ENCODE data around the gene COL25A1. TPM values are rescaled to one million over a fixed set of nuclear protein-coding genes. Genes with fewer than 3 reads are reported as not detected.

Gene COL25A1
- total RNA-seq, 1 experiment from 2014 or later, result not detected

GRCh38 chr4:108821351-108821930, 481.0 kb downstream of the COL25A1 start:
- H3K27me3 ChIP-seq (ENCODE audit: insufficient read depth, low read length), result peaks cover 42% of the 10 kb centered on the region
- H3K9ac ChIP-seq (ENCODE audit: low read length), result no peak overlapping the region
- H3K4me1 ChIP-seq (ENCODE audit: control insufficient read depth in 1 of 2, insufficient read depth in 2 of 2, low read length in 2 of 2), result no peaks in the 10 kb centered on the region
- H3K9me3 ChIP-seq (ENCODE audit: control insufficient read depth in 1 of 2, insufficient read depth in 1 of 2, low read depth in 1 of 2, low read length in 2 of 2), result no peaks in the 10 kb centered on the region
- no peak overlapping the region for H3K4me3 ChIP-seq (replicated peaks in 1 of 2; ENCODE audit: low read depth in 1 of 2, low read length in 2 of 2)
- DNase-seq (ENCODE audit: low read depth, low spot score) (no peak), ATAC-seq (no peak)
- no TSS peak for BruUV-seq (replicated peaks)
- TF ChIP-seq ZFX (IDR thresholded peaks at IDR 0.05) (no peak), YY1 (IDR thresholded peaks at IDR 0.05; ENCODE audit: extremely low read depth, insufficient replicate concordance, low read depth, low read length) (no peak), RAD21 (IDR thresholded peaks at IDR 0.05; ENCODE audit: low read depth) (no peak), FOSL1 (IDR thresholded peaks at IDR 0.05; ENCODE audit: low read depth) (no peak)
- TF ChIP-seq, protein P1, sequence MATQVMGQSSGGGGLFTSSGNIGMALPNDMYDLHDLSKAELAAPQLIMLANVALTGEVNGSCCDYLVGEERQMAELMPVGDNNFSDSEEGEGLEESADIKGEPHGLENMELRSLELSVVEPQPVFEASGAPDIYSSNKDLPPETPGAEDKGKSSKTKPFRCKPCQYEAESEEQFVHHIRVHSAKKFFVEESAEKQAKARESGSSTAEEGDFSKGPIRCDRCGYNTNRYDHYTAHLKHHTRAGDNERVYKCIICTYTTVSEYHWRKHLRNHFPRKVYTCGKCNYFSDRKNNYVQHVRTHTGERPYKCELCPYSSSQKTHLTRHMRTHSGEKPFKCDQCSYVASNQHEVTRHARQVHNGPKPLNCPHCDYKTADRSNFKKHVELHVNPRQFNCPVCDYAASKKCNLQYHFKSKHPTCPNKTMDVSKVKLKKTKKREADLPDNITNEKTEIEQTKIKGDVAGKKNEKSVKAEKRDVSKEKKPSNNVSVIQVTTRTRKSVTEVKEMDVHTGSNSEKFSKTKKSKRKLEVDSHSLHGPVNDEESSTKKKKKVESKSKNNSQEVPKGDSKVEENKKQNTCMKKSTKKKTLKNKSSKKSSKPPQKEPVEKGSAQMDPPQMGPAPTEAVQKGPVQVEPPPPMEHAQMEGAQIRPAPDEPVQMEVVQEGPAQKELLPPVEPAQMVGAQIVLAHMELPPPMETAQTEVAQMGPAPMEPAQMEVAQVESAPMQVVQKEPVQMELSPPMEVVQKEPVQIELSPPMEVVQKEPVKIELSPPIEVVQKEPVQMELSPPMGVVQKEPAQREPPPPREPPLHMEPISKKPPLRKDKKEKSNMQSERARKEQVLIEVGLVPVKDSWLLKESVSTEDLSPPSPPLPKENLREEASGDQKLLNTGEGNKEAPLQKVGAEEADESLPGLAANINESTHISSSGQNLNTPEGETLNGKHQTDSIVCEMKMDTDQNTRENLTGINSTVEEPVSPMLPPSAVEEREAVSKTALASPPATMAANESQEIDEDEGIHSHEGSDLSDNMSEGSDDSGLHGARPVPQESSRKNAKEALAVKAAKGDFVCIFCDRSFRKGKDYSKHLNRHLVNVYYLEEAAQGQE (IDR thresholded peaks at IDR 0.05; ENCODE audit: low read depth), result no peak
- H3K9me2 ChIP-seq (ENCODE audit: insufficient read depth), result no peaks in the 10 kb centered on the region
- CTCF ChIA-PET, result no interaction called here
- H3K79me2 ChIP-seq (ENCODE audit: insufficient read depth, low read length), result no peaks in the 10 kb centered on the region
- RAD21 ChIA-PET (ENCODE audit: low non-redundant PET in 1 of 2, low total read pairs in 2 of 2, uncharacterized antibody in 2 of 2, unreplicated experiment in 2 of 2), result no interaction called here
- intact Hi-C loops (cut with micrococcal nuclease), result no loop called here
- no peak overlapping the region for H3K27ac ChIP-seq (ENCODE audit: low read depth, low read length)
- no peaks in the 10 kb centered on the region for H4K20me1 ChIP-seq (ENCODE audit: insufficient read depth)
- H3K4me2 ChIP-seq (ENCODE audit: low read length), result no peak overlapping the region
- POLR2A ChIA-PET, result no interaction called here
- H2AFZ ChIP-seq (ENCODE audit: low read depth, low read length, poor library complexity, severe bottlenecking), result no peak overlapping the region
- no peaks in the 10 kb centered on the region for H3K36me3 ChIP-seq (ENCODE audit: control insufficient read depth in 1 of 2, insufficient read depth in 2 of 2, low read length in 2 of 2)
